C4-2B (cell line): ENCODE data around the gene PCDHB11.
"Not testable (repeated sequence)": the region's sequence is repeated elsewhere in the genome, so short reads cannot be mapped to it uniquely, and the experiment has no call there.

Experiments used
- CTCF ChIP-seq: fragments of 450-650 bp; conservative IDR thresholded peaks from 2 replicates; pipeline ENCODE4 v1.5.1; 2017; ENCODE audit warnings: mild to moderate bottlenecking
- ZFX ChIP-seq: fragments of 450-650 bp; IDR thresholded peaks from 2 replicates; pipeline ENCODE4 v1.6.1; 2017

DNA sequence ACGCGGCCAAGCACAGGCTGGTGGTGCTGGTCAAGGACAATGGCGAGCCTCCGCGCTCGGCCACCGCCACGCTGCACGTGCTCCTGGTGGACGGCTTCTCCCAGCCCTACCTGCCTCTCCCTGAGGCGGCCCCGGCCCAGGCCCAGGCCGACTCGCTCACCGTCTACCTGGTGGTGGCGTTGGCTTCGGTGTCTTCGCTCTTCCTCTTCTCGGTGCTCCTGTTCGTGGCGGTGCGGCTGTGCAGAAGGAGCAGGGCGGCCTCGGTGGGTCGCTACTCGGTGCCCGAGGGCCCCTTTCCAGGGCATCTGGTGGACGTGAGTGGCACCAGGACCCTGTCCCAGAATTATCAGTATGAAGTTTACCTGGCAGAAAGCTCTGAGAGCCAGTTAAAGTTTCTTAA, 41.5 kb upstream of the PCDHB11 start:
- not testable (repeated sequence) for TF ChIP-seq CTCF, ZFX
